NCI-H1105 (cell line): ENCODE results near the gene FRMD3.

ENCODE experiments used
- DNase-seq: peaks from one replicate; lab custom pipeline; 2025; lab: John Stamatoyannopoulos, UW

Gene FRMD3

GRCh38 chr9:83473488-83473971, 64.7 kb downstream of the FRMD3 start:
- no peak for DNase-seq

- DNase-seq: no peak
These were observed 65.4 kb downstream of the FRMD3 start for GRCh38 chr9:83472764-83473163.

- DNase-seq: no peak
These were observed 66.0 kb downstream of the FRMD3 start for GRCh38 chr9:83472221-83472665.

GRCh38 chr9:83471241-83471640, 67.0 kb downstream of the FRMD3 start:
- no peak for DNase-seq

DNA sequence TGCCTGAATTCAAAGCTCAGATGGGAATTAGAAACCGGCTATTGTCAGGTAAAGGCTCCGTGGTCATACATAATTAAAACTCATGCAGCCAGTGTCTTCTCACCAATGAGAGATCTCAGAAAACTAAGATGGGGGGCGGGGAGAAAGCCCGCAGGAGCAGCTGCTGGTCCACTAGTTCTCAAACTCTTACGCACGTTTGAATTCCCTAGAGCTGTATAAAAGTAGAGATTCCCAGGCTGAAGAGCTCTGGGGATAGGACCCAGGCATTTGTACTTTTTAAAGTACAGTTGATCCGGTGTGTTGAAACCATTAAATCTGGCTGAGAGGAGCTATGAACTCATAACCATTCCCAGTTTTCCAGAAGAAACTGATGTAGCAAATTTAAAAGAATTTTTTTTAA, 68.5 kb downstream of the FRMD3 start:
- DNase-seq: no peak

- DNase-seq: no peak
These were observed 69.4 kb downstream of the FRMD3 start for GRCh38 chr9:83468821-83469220.

- DNase-seq: no peak
These were observed 71.3 kb downstream of the FRMD3 start for GRCh38 chr9:83466877-83467276.

DNA sequence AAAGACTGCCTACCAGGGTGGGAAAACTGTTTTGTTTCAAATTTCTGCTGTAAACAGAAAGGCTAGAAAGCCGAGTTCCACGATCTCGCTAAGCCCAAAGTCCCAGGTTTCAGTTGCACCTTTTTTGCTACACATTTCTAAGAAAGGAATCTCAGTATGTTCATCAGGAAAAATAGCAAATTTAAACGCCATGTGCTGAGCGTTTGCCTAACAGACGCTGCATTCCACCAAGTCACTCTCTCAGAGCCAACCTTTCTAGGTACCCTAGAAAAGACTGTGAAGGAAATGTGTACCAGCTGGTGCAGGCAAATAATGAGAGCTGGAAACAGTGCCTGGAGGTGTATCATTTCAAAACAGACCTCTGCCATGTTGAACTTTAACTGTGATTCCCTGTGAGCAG, 71.8 kb downstream of the FRMD3 start:
- no peak for DNase-seq

- DNase-seq: no peak
These were observed 78.4 kb downstream of the FRMD3 start for GRCh38 chr9:83459830-83460229.

DNA sequence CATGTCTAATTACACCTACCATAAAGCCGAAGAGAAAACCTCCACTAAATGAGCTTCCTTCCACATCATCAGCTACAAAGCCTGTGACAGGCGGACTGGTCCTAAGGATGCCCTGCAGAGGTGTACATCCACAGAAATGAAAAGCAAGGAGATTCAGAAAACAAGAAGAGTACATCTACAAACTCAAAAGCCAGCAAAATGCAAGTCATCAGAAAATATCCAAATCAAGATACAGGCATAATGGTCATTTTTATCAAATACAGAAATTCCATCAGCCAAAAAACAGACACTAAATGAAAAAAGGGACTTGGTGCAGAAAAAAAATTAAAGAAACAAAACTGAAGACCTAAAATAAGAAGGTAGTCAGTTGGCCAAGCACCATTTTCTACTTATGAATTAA, 79.7 kb downstream of the FRMD3 start:
- no peak for DNase-seq

DNA sequence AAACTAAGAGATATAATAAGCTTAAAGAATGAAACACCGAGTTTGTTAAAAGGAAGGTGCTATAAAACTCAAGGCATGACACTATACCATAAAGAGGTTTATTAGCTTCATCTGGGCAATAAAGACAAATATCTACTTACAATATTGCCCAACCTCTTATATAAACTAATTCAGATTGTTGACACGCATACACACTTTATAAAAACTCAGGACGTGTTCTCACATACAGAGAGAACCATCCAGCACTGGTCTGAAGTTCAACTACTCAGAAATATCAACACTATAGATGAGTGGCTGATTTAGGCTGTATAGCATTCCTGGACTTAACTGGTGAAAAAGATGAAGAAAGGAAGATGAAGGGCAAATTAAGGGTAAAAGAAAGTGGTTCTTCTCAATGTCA, 81.2 kb downstream of the FRMD3 start:
- DNase-seq: no peak

DNA sequence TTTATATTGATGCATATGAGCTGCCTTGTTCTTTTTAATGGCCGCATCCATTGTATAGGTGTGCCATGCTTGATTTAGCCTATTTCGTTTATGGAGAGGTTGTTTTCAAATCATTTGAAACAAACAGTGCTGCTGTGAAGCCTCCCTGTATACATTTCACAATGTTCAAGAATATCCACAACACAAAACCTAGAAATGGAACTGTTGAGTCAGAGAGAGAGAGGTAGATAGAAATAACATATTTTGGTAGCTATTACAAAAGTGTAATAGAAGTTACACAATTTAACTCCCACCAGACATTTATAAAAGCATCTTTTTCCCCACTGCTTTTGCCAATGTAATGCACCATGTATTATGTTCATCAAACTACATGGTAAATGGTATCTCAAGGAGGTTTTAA, 82.0 kb downstream of the FRMD3 start:
- no peak for DNase-seq

DNA sequence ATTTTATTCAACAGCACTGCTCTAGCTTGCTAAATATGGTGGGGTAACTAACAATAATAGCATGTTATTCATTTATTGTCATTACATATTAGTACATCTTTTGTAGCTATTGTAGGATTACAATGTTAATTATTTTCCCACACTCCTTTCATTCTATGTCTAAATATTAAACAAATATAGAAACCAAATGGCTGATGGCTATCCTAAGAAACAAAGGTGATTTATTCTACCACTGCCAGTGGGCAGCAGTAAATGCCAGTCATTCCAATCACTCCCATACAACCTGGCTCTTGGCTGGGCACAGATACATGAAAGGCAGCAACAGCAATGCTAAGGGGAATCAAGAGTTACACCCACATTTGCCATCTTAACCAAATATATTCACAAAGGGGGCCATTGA, 84.1 kb downstream of the FRMD3 start:
- no peak for DNase-seq

DNA sequence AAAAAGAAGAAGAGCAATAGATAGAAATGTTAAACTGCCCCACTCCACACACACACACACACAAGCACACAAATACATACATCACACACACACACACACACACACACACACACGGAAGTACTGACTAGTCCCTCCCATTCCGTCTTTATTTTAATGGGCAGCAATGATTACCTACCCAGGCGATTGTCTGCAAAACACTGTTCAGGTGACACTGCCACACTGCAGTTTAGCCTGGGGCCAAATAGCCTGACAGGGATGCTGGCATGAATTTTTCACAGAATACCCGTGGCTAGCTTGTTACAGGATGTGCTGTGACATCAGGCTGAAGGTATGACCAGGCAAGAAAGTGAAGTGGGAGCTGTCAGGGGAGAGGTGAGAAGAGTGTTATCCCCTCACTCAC, 86.9 kb downstream of the FRMD3 start:
- DNase-seq: no peak

- no peak for DNase-seq
These were observed 88.2 kb downstream of the FRMD3 start for GRCh38 chr9:83449983-83450382.

- no peak for DNase-seq
These were observed 89.0 kb downstream of the FRMD3 start for GRCh38 chr9:83449166-83449565.

- no peak for DNase-seq
These were observed 89.6 kb downstream of the FRMD3 start for GRCh38 chr9:83448626-83449025.

- no peak for DNase-seq
These were observed 90.8 kb downstream of the FRMD3 start for GRCh38 chr9:83447351-83447750.

- DNase-seq: no peak
These were observed 92.4 kb downstream of the FRMD3 start for GRCh38 chr9:83445703-83446265.

- no peak for DNase-seq
These were observed 94.1 kb downstream of the FRMD3 start for GRCh38 chr9:83444110-83444509.

DNA sequence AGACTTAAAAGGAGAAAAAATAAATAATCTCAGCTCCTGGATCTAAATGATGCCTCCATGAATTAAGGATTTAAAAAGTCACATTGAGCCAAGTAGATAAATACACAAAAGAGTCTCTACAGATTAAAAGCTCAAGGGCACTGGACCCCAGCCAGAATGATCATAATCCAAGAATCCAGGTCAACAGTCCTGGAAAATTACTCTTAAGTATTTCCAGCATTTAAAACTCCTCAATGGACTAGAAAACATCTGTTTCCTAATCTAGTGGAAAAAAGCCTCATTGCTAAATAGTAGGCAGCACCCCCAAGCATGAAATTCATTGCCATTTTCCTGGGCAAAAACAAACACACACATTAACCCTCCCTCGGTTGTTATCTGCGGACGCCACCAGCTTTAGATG, 96.8 kb downstream of the FRMD3 start:
- DNase-seq: no peak

GRCh38 chr9:83440641-83441040, 97.6 kb downstream of the FRMD3 start:
- DNase-seq: no peak

GRCh38 chr9:83435301-83435700, 102.9 kb downstream of the FRMD3 start:
- no peak for DNase-seq

- DNase-seq: no peak
These were observed 103.9 kb downstream of the FRMD3 start for GRCh38 chr9:83434254-83434653.

DNA sequence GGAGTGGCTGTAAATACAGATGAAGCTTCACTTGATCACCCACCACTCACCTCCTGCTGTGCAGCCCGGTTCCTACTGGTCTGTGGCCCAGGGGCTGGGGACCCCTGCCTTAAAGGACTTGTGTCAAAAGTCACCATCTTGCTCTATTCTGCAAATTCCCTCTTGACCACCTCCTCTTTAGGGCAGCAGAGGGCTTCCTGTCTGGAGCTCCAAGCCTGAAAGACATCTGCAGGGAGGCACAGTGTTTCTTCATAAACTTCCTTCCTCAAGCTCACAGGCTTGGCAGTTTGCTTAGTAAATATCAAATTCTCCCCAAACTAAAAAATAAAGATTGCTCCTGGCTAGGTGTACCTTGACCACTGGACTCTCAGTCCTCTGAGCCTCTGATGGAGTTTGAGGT, 104.4 kb downstream of the FRMD3 start:
- no peak for DNase-seq
